Measurements from ENCODE around the gene AGPAT2.
A peak's percentile ranks its signal among the peaks of the same experiment; 100 is the strongest.

Gene AGPAT2

GRCh38 chr9:136626066-136626725, 61.1 kb downstream of the AGPAT2 start:
- no peak for TF ChIP-seq CTCF (IDR thresholded peaks at IDR 0.05; ENCODE audit: low read depth, low read length)
- TF ChIP-seq EZH2phosphoT487 (IDR thresholded peaks at IDR 0.05; ENCODE audit: low read depth), result no peak
- no peak overlapping the region for H3K27ac ChIP-seq (ENCODE audit: low read length)
- no peak overlapping the region for H3K9ac ChIP-seq (ENCODE audit: low read length)
- H3K27me3 ChIP-seq (ENCODE audit: low read depth, low read length), result no peaks in the 10 kb centered on the region; the same call in 1 of the 2 replicates
- H3K4me3 ChIP-seq (ENCODE audit: low read length), result no peak overlapping the region
- H3K9me3 ChIP-seq (ENCODE audit: insufficient read depth, low read length), result no peaks in the 10 kb centered on the region
- no peaks in the 10 kb centered on the region for H3K36me3 ChIP-seq (replicated peaks; ENCODE audit: low read depth, low read length)
- peaks cover 15% of the 10 kb centered on the region for H3K4me1 ChIP-seq (ENCODE audit: low read length)
- H4K20me1 ChIP-seq (ENCODE audit: insufficient read depth, low read length), result no peaks in the 10 kb centered on the region
- no peak overlapping the region for H2AFZ ChIP-seq (ENCODE audit: low read depth, low read length)
- no peaks in the 10 kb centered on the region for H3K79me2 ChIP-seq (ENCODE audit: low read length)
- no peak overlapping the region for H3K4me2 ChIP-seq (ENCODE audit: low read length)

GRCh38 chr9:136625101-136626065, 61.9 kb downstream of the AGPAT2 start:
- peak; percentile 48 for TF ChIP-seq CTCF (IDR thresholded peaks at IDR 0.05; ENCODE audit: low read depth, low read length)
- no peak for TF ChIP-seq EZH2phosphoT487 (IDR thresholded peaks at IDR 0.05; ENCODE audit: low read depth)
- Histone ChIP-seq H3K36me3 (replicated peaks; ENCODE audit: low read depth, low read length) (no peaks in the 10 kb centered on the region), H2AFZ (ENCODE audit: low read depth, low read length) (no peak overlapping the region), H3K4me1 (ENCODE audit: low read length) (peaks cover 15% of the 10 kb centered on the region), H3K9me3 (ENCODE audit: insufficient read depth, low read length) (no peaks in the 10 kb centered on the region), H3K9ac (ENCODE audit: low read length) (no peak overlapping the region), H3K27ac (ENCODE audit: low read length) (no peak overlapping the region), H4K20me1 (ENCODE audit: insufficient read depth, low read length) (no peaks in the 10 kb centered on the region), H3K4me3 (ENCODE audit: low read length) (no peak overlapping the region), H3K79me2 (ENCODE audit: low read length) (no peaks in the 10 kb centered on the region), H3K4me2 (ENCODE audit: low read length) (no peak overlapping the region), H3K27me3 (ENCODE audit: low read depth, low read length) (no peaks in the 10 kb centered on the region; the same call in 1 of the 2 replicates)

- peaks cover 13% of the 10 kb centered on the region for H3K4me1 ChIP-seq (ENCODE audit: low read length)
Observed at GRCh38 chr9:136624184-136624951, 62.9 kb downstream of the AGPAT2 start.

More at GRCh38 chr9:136624184-136624951, 62.9 kb downstream of the AGPAT2 start:
- H3K27ac ChIP-seq (ENCODE audit: low read length), result no peak overlapping the region
- H3K27me3 ChIP-seq (ENCODE audit: low read depth, low read length), result no peaks in the 10 kb centered on the region; the same call in 1 of the 2 replicates
- H4K20me1 ChIP-seq (ENCODE audit: insufficient read depth, low read length), result no peaks in the 10 kb centered on the region
- no peaks in the 10 kb centered on the region for H3K9me3 ChIP-seq (ENCODE audit: insufficient read depth, low read length)
- H3K4me3 ChIP-seq (ENCODE audit: low read length), result no peak overlapping the region
- no peak overlapping the region for H2AFZ ChIP-seq (ENCODE audit: low read depth, low read length)
- no peak for TF ChIP-seq EZH2phosphoT487 (IDR thresholded peaks at IDR 0.05; ENCODE audit: low read depth)
- no peak for TF ChIP-seq CTCF (IDR thresholded peaks at IDR 0.05; ENCODE audit: low read depth, low read length)
- no peak overlapping the region for H3K9ac ChIP-seq (ENCODE audit: low read length)
- H3K79me2 ChIP-seq (ENCODE audit: low read length), result no peaks in the 10 kb centered on the region
- no peak overlapping the region; the same call in 1 of the 2 replicates for H3K4me2 ChIP-seq (ENCODE audit: low read length)
- H3K36me3 ChIP-seq (replicated peaks; ENCODE audit: low read depth, low read length), result no peaks in the 10 kb centered on the region
